Stomach (tissue), 9 donors: ENCODE measurements around the gene VAMP1. TPM values are rescaled to one million over a fixed set of nuclear protein-coding genes. Genes with fewer than 3 reads are reported as not detected.

Experiments
- DNase-seq, 2 donors: peaks; one replicate each; pipeline versions ENCODE4 v3.0.0 to v3.0.0-alpha.2; 2013 to 2019
- H3K27ac ChIP-seq, 5 donors: fragments of 200-600 bp in 4 of 5; sonication (generic) in 4 of 5; one replicate each; pipeline ENCODE4 v1.5.1; 2013 to 2019; ENCODE audit warnings: mild to moderate bottlenecking in 1 of 5, moderate library complexity in 1 of 5
- H3K27me3 ChIP-seq, 3 donors: fragments of 200-600 bp; sonication (generic); one replicate each; pipeline ENCODE4 v1.5.1; 2017 to 2019; ENCODE audit warnings: mixed run types in 1 of 3
- H3K36me3 ChIP-seq, 4 donors: fragments of 200-600 bp; sonication (generic); 1 replicate in 3 of 4; 2 replicates in 1 of 4; pipeline ENCODE4 v1.5.1; 2016 to 2019
- H3K4me1 ChIP-seq, 4 donors: fragments of 200-600 bp; sonication (generic); one replicate each; pipeline ENCODE4 v1.5.1; 2016 to 2019
- H3K4me3 ChIP-seq, 4 donors: fragments of 200-600 bp; sonication (generic) in 3 of 4; one replicate each; pipeline ENCODE4 v1.5.1; 2016 to 2019; ENCODE audit warnings: mild to moderate bottlenecking in 1 of 4
- H3K9me3 ChIP-seq, 4 donors: fragments of 200-600 bp; sonication (generic); one replicate each; pipeline ENCODE4 v1.5.1; 2016 to 2019
- EP300 ChIP-seq: sonication (generic); formaldehyde crosslinking; IDR thresholded peaks from one replicate; pipeline ENCODE4 v1.6.1; 2017; ENCODE audit warnings: antibody characterized with exemption
- POLR2A ChIP-seq, 4 donors: fragments of 450-650 bp; IDR thresholded peaks; one replicate each; pipeline ENCODE4 v1.6.1; 2016; ENCODE audit warnings: antibody characterized with exemption in 4 of 4, control low read depth in 2 of 4, mild to moderate bottlenecking in 1 of 4, moderate library complexity in 1 of 4
- POLR2AphosphoS5 ChIP-seq, 3 donors: sonication (generic); formaldehyde crosslinking; IDR thresholded peaks; one replicate each; pipeline ENCODE4 v1.6.1; 2016; ENCODE audit warnings: antibody characterized with exemption in 3 of 3
- WGBS, 5 donors: extraction: QIAGEN DNeasy Blood & Tissue Kit in 3 of 5; methylation state at CpG; one replicate each; pipeline versions ENCODE4 v1.1.5 to v1.1.7; 2013 to 2018; 5-methylcytosine and 5-hydroxymethylcytosine counted together
- intact Hi-C: fragments of 100-400 bp; cut with DNase I; formaldehyde crosslinking; loops from one replicate; pipeline ENCODE4 v1.15.1; 2023; ENCODE audit warnings: low total_unique reads
- polyA plus RNA-seq, 3 donors: library from polyadenylated mRNA; stranded (reverse); fragments of 200-250 nt; gene quantifications; one replicate each; pipeline ENCODE4 v1.2.3, GENCODE V29; 2013
- total RNA-seq, 5 donors: library from RNA; depleted of rRNA; stranded (reverse); fragments of >200 nt; gene quantifications; one replicate each; pipeline versions ENCODE4 v1.1.0 to v1.2.3, GENCODE V29; 2014 to 2016
- TF ChIP-seq, protein P1 (sequence below), 7 experiments: fragments of 450-650 bp in 4 of 7; fragments of 200-600 bp in 3 of 7; sonication (generic) in 3 of 7; IDR thresholded peaks; one replicate each; pipeline ENCODE4 v1.5.1; 2016 to 2019; ENCODE audit warnings: antibody characterized with exemption in 7 of 7, control low read depth in 2 of 7, mild to moderate bottlenecking in 1 of 7
- donor health status: healthy with polysubstance abuse.
- donor health status: Bipolar disorder and iron deficiency.
- donor health status: healthy.

The VAMP1 gene
- total and polyA plus RNA-seq, 8 donors = 1.2 to 16.5 (median 4.8) TPM; not detected in 1

DNA sequence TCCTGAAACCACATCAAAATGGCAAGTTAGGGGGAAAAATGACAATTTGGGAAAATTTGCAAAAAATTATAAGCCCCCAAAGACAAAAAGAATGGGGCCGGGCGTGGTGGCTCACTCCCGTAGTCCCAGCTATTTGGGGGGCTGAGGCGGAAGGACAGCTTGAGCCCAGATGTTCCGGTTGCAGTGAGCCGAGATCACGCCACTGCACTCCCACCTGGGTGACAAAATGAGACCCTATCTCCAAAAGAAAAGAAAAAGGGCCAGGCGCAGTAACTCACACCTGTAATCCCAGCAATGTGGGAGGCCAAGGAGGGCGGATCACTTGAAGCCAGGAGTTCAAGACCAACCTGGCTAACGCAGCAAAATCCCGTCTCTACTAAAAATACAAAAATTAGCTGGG is 2.0 kb upstream of the VAMP1 start:
- 79 to 89% (median 83%) methylated on average over 11 of the region's 11 CpGs for WGBS, 5 donors
- DNase-seq = no peak
- Histone ChIP-seq H3K27me3 (no peaks in the 10 kb centered on the region), H3K36me3 (no peaks in the 10 kb centered on the region), H3K4me1 (peaks cover 30 to 35% (median 31%) of the 10 kb centered on the region in 4 donors), H3K4me3 (no peak overlapping the region), H3K9me3 (no peaks in the 10 kb centered on the region), H3K27ac (no peak overlapping the region)
- intact Hi-C loops = no loop called here
- TF ChIP-seq EP300 = no peak
- TF ChIP-seq, protein P1, sequence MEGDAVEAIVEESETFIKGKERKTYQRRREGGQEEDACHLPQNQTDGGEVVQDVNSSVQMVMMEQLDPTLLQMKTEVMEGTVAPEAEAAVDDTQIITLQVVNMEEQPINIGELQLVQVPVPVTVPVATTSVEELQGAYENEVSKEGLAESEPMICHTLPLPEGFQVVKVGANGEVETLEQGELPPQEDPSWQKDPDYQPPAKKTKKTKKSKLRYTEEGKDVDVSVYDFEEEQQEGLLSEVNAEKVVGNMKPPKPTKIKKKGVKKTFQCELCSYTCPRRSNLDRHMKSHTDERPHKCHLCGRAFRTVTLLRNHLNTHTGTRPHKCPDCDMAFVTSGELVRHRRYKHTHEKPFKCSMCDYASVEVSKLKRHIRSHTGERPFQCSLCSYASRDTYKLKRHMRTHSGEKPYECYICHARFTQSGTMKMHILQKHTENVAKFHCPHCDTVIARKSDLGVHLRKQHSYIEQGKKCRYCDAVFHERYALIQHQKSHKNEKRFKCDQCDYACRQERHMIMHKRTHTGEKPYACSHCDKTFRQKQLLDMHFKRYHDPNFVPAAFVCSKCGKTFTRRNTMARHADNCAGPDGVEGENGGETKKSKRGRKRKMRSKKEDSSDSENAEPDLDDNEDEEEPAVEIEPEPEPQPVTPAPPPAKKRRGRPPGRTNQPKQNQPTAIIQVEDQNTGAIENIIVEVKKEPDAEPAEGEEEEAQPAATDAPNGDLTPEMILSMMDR (IDR thresholded peaks at IDR 0.05) = no peak
- no peak for TF ChIP-seq POLR2A (IDR thresholded peaks at IDR 0.05)
- no peak for TF ChIP-seq POLR2AphosphoS5 (IDR thresholded peaks at IDR 0.05)

DNA sequence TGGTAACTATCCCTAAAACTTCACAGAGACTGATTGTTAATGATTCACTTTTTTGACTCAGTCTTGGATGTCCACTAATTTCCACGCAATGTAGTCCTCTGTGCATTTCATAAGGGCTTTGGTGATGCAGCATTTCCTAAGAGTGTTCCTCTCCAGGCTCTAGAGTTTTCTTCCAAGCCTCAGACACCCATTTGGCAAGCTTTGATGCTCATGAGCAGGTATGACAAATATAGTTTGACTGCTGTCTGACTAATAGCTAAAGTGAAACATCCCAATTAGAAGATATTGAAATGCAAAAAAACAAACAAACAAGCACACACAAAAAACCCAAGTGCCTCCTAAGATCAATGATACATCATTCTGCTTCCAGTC is 1.5 kb upstream of the VAMP1 start:
- intact Hi-C loops = no loop called here
- H3K27ac ChIP-seq = no peak overlapping the region
- no peak for DNase-seq
- H3K4me3 ChIP-seq = no peak overlapping the region
- H3K9me3 ChIP-seq = no peaks in the 10 kb centered on the region
- peaks cover 30 to 39% (median 32%) of the 10 kb centered on the region in 4 donors for H3K4me1 ChIP-seq
- no peaks in the 10 kb centered on the region for H3K36me3 ChIP-seq
- TF ChIP-seq, protein P1 (IDR thresholded peaks at IDR 0.05) = no peak
- TF ChIP-seq EP300 (no peak), POLR2A (IDR thresholded peaks at IDR 0.05) (no peak), POLR2AphosphoS5 (IDR thresholded peaks at IDR 0.05) (no peak)
- 73 to 90% (median 88%) methylated on average over 1 of the region's 1 CpG for WGBS, 5 donors
- H3K27me3 ChIP-seq = no peaks in the 10 kb centered on the region

DNA sequence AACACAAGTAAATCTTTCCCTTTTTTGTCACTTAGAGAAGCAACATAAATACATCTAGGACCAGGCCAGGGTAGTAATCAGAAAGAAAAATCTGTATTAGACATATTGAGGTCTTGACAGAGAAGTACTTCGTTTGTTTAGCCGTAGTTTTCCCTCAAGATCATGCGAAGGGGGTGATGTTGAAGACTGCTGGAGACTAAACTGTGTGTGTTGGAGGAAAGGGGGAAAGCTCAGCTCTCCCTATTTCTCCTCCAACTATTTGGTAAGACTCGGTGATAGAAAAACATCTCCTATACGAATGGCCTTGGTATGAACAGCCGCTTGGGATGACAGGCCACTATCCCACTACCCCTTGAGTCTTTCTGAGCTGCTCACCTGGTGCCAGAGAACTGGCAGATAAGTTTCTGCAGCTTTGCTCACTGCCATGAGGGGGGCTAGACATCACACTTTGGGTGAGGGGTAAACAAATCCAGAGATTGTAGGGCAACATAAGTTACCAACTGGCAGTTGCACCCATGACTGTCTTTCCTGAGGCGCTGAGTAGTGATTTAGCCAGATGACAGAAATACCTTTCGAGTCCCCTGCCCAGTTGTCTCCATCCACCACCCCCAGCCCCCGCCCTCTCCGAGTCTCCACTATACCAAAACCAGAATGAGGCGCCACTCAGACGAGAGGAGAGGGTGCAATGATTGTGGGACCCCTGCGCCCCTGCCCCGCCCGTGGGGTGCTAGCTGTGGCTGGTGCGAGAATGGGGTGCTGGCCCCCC is 685 bp downstream of the VAMP1 start:
- H3K4me1 ChIP-seq = peaks cover 30 to 57% (median 33%) of the 10 kb centered on the region in 4 donors
- intact Hi-C loops = loop anchor here (10.0 kb wide), 1 partner anchor 145 kb away; no protein-coding TSS in a partner anchor

DNA sequence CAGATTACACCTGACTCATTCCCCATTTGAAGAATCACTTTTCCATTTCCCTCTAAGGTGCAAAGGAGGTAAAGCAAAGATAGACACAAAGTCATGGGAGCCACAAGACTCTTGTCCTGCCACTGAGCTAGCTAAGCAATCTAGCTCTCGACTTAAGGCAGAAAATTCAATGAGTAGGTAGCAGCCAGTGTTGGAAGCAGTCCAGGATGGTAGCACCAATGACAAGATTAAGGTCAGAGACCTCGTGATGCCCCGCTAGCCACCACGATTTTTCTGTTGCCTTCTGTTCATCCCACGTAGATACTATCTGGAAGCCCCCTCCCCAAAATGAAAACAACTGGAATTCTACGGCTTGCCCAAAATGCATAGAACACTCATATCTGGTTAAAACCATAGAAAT is 1.4 kb downstream of the VAMP1 start:
- peaks cover 30 to 64% (median 33%) of the 10 kb centered on the region in 4 donors for H3K4me1 ChIP-seq
- H3K9me3 ChIP-seq = no peaks in the 10 kb centered on the region
- H3K4me3 ChIP-seq = peak overlapping the region; percentile 70 to 88 (median 74)
- H3K36me3 ChIP-seq = peaks cover 9 to 26% (median 21%) of the 10 kb centered on the region in 4 donors
- intact Hi-C loops = loop anchor here (10.0 kb wide), 1 partner anchor 144 kb away; no protein-coding TSS in a partner anchor
- DNase-seq = no peak
- no peaks in the 10 kb centered on the region for H3K27me3 ChIP-seq
- peak overlapping the region in 3 of 5 donors; percentile 5 to 96 (median 11) for H3K27ac ChIP-seq
- WGBS, 5 donors = 66 to 79% (median 76%) methylated on average over 6 of the region's 6 CpGs
- TF ChIP-seq POLR2A (IDR thresholded peaks at IDR 0.05) (no peak), EP300 (no peak), POLR2AphosphoS5 (IDR thresholded peaks at IDR 0.05) (no peak)
- TF ChIP-seq, protein P1 (IDR thresholded peaks at IDR 0.05) = no peak

More for the DNA sequence above, 685 bp downstream of the VAMP1 start:
- H3K36me3 ChIP-seq = peaks cover 2 to 19% (median 14%) of the 10 kb centered on the region in 4 donors
- H3K27ac ChIP-seq = peak overlapping the region; percentile 86 to 96 (median 91)
- TF ChIP-seq POLR2A (IDR thresholded peaks at IDR 0.05) = no peak
- TF ChIP-seq POLR2AphosphoS5 (IDR thresholded peaks at IDR 0.05) = no peak
- TF ChIP-seq EP300 = no peak
- TF ChIP-seq, protein P1 (IDR thresholded peaks at IDR 0.05) = no peak
- WGBS, 5 donors = 23 to 30% (median 27%) methylated on average over 12 to 16 of the region's 16 CpGs
- peak overlapping the region; percentile 70 to 88 (median 74) for H3K4me3 ChIP-seq
- no peaks in the 10 kb centered on the region for H3K27me3 ChIP-seq
- no peaks in the 10 kb centered on the region for H3K9me3 ChIP-seq
- no peak for DNase-seq
